NCI-H146 treated with DMSO at 0.1 percent for 48 hours (cell line): ENCODE results near the gene HIVEP2.

Experiments
- DNase-seq: peaks from one replicate; lab custom pipeline; 2025; ENCODE audit not compliant: unreplicated experiment; lab: John Stamatoyannopoulos, UW

The HIVEP2 gene

GRCh38 chr6:142867355-142867801 is 77.6 kb downstream of the HIVEP2 start:
- DNase-seq = no peak

GRCh38 chr6:142863981-142864380 is 81.0 kb downstream of the HIVEP2 start:
- no peak for DNase-seq

- DNase-seq = no peak
Observed at GRCh38 chr6:142861711-142862110, 83.3 kb downstream of the HIVEP2 start.

GRCh38 chr6:142860498-142860897 is 84.5 kb downstream of the HIVEP2 start:
- DNase-seq = no peak

GRCh38 chr6:142857796-142858555 is 87.0 kb downstream of the HIVEP2 start:
- no peak for DNase-seq

- no peak for DNase-seq
Observed at GRCh38 chr6:142857233-142857761, 87.7 kb downstream of the HIVEP2 start.

- DNase-seq = no peak
Observed at GRCh38 chr6:142856624-142857232, 88.2 kb downstream of the HIVEP2 start.

- DNase-seq = no peak
Observed at GRCh38 chr6:142855893-142856623, 88.9 kb downstream of the HIVEP2 start.

- DNase-seq = no peak
Observed at GRCh38 chr6:142854589-142855488, 90.1 kb downstream of the HIVEP2 start.

- DNase-seq = no peak
Observed at GRCh38 chr6:142853244-142854180, 91.5 kb downstream of the HIVEP2 start.

- DNase-seq = no peak
Observed at GRCh38 chr6:142851601-142852000, 93.4 kb downstream of the HIVEP2 start.

GRCh38 chr6:142850679-142851423 is 94.1 kb downstream of the HIVEP2 start:
- DNase-seq = no peak

- DNase-seq = no peak
Observed at GRCh38 chr6:142848976-142849375, 96.0 kb downstream of the HIVEP2 start.

- DNase-seq = no peak
Observed at GRCh38 chr6:142848156-142848555, 96.8 kb downstream of the HIVEP2 start.

GRCh38 chr6:142846883-142847287 is 98.1 kb downstream of the HIVEP2 start:
- no peak for DNase-seq

GRCh38 chr6:142846459-142846831 is 98.5 kb downstream of the HIVEP2 start:
- no peak for DNase-seq

GRCh38 chr6:142845624-142846458 is 99.1 kb downstream of the HIVEP2 start:
- no peak for DNase-seq

- DNase-seq = no peak
Observed at GRCh38 chr6:142845143-142845571, 99.8 kb downstream of the HIVEP2 start.
